Cardiac muscle cell (in vitro differentiated cells and primary cell): ENCODE measurements around the gene CDKN2D. TPM values are rescaled to one million over a fixed set of nuclear protein-coding genes. Genes with fewer than 3 reads are reported as not detected.

Experiments used
- DNase-seq, 2 donors: peaks; one replicate each; pipeline versions ENCODE4 v3.0.0 to v3.0.0-alpha.2; 2010 to 2017; ENCODE audit warnings: low read depth in 1 of 2, low spot score in 1 of 2
- H3K27ac ChIP-seq: fragments of 200-600 bp; sonication (generic); 2 replicates; pipeline ENCODE4 v1.5.1; 2016
- H3K27me3 ChIP-seq: fragments of 200-600 bp; sonication (generic); 2 replicates; pipeline ENCODE4 v1.6.0; 2016; ENCODE audit warnings: control low read depth
- H3K36me3 ChIP-seq: fragments of 200-600 bp; sonication (generic); 2 replicates; pipeline ENCODE4 v1.5.1; 2016; ENCODE audit warnings: control low read depth
- H3K4me1 ChIP-seq: fragments of 200-600 bp; sonication (generic); 2 replicates; pipeline ENCODE4 v1.8.1; 2017; ENCODE audit warnings: low read depth, mild to moderate bottlenecking, mixed run types
- H3K4me3 ChIP-seq: fragments of 200-600 bp; sonication (generic); 2 replicates; pipeline ENCODE4 v1.5.1; 2016; ENCODE audit warnings: mild to moderate bottlenecking
- H3K9me3 ChIP-seq: fragments of 200-600 bp; sonication (generic); 2 replicates; pipeline ENCODE4 v1.5.1; 2017; ENCODE audit warnings: low read depth, mild to moderate bottlenecking, control low read depth
- polyA plus RNA-seq: library from polyadenylated mRNA; unstranded; fragments of >200 nt; fragmentation: Nextera tagmentation; extraction: Ambion mirVana; gene quantifications from 2 replicates; pipeline ENCODE4 v1.2.1, GENCODE V29; 2016
- total RNA-seq: library from RNA; depleted of rRNA; stranded (reverse); fragments of >200 nt; gene quantifications from 2 replicates; pipeline ENCODE4 v1.2.3, GENCODE V29; 2016
- TF ChIP-seq, protein P1 (sequence below): IDR thresholded peaks from 2 replicates; pipeline ENCODE4 v1.5.1; 2012; ENCODE audit warnings: low read depth, mild to moderate bottlenecking, low read length

Gene CDKN2D
- total and polyA plus RNA-seq, 2 experiments from 2014 or later, result 15.3 to 17.6 TPM

DNA sequence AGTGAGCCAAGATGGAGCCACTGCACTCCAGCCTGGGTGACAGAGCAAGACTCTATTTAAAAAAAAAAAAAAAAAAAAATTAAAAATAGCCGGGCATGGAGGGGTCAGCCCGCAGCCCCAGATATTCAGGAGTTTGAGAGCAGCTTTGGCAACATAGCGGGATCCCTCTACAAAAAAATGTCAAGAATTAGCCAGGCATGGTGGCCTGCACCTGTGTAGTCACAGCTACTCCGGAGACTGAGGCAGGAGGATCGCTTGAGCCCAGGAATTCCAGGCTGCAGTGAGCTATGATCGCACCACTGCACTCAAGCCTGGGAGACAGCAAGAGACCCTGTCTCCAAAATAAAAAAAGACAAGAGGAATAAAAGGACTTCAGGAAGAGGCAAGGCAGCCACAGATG, 17.6 kb upstream of the CDKN2D start:
- H3K4me3 ChIP-seq, result no peak overlapping the region

DNA sequence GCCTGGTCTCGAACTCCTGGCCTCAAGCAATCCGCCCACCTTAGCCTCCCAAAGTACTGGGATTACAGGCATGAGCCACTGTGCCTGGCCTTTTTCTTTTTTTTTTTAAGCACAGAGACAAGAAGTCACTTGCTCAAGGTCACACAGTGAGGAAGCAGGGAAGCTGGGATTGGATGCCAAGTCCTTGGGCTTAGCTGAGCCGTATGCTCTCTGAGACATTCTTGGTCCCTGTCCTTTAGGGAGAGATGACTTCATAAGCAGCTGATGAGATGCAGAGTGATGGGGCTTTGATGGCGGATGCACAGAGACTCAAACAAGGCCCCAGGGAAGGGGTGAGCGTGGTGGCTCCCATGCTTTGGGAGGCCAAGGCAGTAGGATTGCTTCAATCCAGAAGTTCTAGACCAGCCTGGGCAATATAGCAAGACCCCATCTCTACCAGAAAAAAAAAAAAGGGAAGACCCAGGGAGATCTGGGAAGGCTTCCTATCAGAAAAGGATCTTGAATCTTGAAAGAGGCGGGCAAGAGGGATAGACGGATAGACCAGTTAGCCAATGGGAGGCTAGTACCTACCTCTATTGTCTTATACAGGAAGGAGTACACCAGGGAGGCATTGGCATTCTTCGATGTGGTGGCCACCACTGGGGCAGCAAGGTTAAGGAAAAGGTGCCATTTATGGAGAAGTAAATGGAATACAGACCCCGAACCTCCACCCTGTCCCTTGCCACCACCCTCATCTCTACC, 14.4 kb upstream of the CDKN2D start:
- Histone ChIP-seq H3K9me3 (no peaks in the 10 kb centered on the region), H3K4me3 (no peak overlapping the region), H3K4me1 (no peaks in the 10 kb centered on the region), H3K27me3 (peaks cover 19% of the 10 kb centered on the region), H3K27ac (no peak overlapping the region), H3K36me3 (no peaks in the 10 kb centered on the region)
- no peak for DNase-seq
- TF ChIP-seq, protein P1, sequence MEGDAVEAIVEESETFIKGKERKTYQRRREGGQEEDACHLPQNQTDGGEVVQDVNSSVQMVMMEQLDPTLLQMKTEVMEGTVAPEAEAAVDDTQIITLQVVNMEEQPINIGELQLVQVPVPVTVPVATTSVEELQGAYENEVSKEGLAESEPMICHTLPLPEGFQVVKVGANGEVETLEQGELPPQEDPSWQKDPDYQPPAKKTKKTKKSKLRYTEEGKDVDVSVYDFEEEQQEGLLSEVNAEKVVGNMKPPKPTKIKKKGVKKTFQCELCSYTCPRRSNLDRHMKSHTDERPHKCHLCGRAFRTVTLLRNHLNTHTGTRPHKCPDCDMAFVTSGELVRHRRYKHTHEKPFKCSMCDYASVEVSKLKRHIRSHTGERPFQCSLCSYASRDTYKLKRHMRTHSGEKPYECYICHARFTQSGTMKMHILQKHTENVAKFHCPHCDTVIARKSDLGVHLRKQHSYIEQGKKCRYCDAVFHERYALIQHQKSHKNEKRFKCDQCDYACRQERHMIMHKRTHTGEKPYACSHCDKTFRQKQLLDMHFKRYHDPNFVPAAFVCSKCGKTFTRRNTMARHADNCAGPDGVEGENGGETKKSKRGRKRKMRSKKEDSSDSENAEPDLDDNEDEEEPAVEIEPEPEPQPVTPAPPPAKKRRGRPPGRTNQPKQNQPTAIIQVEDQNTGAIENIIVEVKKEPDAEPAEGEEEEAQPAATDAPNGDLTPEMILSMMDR, result no peak

More for the DNA sequence above, 17.6 kb upstream of the CDKN2D start:
- DNase-seq, result no peak
- Histone ChIP-seq H3K9me3 (no peaks in the 10 kb centered on the region), H3K27ac (no peak overlapping the region), H3K4me1 (no peaks in the 10 kb centered on the region), H3K27me3 (peaks cover 25% of the 10 kb centered on the region), H3K36me3 (no peaks in the 10 kb centered on the region)
- TF ChIP-seq, protein P1, result no peak

DNA sequence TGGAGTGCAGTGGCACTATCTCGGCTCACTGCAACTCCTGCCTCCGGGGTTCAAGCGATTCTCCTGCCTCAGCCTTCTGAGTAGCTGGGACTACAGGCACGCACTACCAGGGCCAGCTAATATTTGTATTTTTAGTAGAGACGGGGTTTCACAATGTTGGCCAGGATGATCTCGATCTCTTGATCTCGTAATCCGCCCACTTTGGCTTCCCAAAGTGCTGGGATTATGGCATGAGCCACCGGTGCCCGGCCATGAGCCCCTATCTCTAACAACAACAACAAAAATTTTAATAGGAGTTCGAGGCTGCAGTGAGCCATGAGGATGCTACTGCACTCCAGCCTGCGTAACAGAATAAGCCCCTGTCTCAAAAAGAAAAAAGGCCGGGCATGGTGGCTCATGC, 13.3 kb upstream of the CDKN2D start:
- Histone ChIP-seq H3K36me3 (no peaks in the 10 kb centered on the region), H3K9me3 (no peaks in the 10 kb centered on the region), H3K27me3 (peaks cover 8% of the 10 kb centered on the region), H3K4me1 (no peaks in the 10 kb centered on the region), H3K27ac (no peak overlapping the region), H3K4me3 (no peak overlapping the region)
- TF ChIP-seq, protein P1, result no peak
- DNase-seq, result no peak

DNA sequence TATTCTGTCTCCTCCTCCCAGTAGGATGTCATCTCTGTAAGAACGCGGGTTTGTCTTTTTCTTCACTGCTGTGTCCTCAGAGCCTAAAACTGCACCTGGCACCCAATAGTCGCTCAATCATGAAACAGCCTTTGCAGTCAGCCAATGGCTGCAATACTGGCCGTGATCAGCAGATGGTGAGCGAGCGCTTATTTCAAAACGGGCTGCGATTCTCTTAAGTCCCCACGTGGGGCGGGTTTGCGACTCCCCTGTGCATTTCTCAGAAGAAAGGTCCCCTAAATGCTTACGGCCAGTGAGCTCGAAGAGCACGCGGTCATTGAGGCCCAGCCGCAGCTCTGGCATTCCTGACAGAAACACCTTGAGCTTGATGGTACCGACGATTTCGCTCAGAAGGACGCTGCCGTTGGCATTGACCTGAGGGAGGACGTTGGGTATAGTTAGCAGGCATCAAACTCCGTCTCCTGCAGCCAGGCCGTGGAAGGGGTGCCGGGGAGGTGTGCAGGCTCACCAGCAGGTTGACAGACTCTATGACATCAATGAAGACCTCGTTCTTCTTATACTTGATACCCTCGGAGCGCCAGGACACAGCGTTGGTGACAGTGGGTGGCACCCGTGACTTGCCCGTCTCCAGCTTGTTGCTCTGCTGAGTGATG, 12.3 kb upstream of the CDKN2D start:
- TF ChIP-seq, protein P1, result peak; percentile 100
- Histone ChIP-seq H3K4me1 (no peaks in the 10 kb centered on the region), H3K4me3 (no peak overlapping the region)

DNA sequence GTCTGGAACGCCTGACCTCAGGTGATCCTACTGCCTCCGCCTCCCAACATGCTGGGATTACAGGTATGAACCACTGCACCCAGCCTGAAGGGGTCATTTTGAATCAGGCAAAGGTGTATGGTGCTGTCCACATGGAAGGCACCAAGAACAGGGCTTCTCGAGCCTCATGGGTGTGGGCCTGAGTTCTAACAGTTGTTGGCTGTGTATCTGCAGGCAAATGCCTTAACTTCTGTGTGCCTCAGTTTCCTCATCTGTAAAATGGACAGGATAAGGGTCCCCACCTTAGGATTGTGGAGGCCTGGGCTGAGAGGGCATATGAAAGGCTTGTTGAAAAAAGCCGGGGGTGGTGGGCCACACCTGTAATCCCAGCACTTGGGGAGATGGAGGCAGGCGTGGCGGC, 9.2 kb upstream of the CDKN2D start:
- H3K27ac ChIP-seq, result no peak overlapping the region

More for the DNA sequence above, 12.3 kb upstream of the CDKN2D start:
- no peak overlapping the region for H3K27ac ChIP-seq
- no peaks in the 10 kb centered on the region for H3K36me3 ChIP-seq
- H3K27me3 ChIP-seq, result no peaks in the 10 kb centered on the region
- DNase-seq, result peak; percentile 93 to 95
- no peaks in the 10 kb centered on the region for H3K9me3 ChIP-seq

More for the DNA sequence above, 9.2 kb upstream of the CDKN2D start:
- Histone ChIP-seq H3K36me3 (no peaks in the 10 kb centered on the region), H3K4me3 (no peak overlapping the region), H3K4me1 (no peaks in the 10 kb centered on the region), H3K27me3 (no peaks in the 10 kb centered on the region), H3K9me3 (no peaks in the 10 kb centered on the region)
- DNase-seq, result no peak
- TF ChIP-seq, protein P1, result no peak
